ENCODE data around the gene CHST1. TPM values are rescaled to one million over a fixed set of nuclear protein-coding genes. Genes with fewer than 3 reads are reported as not detected.

CHST1 gene
- polyA plus RNA-seq, 2 of the 4 experiments (the other 2 are of a cell fraction), result 0.40 to 0.89 TPM

- TF ChIP-seq CBX2 (IDR thresholded peaks at IDR 0.05; ENCODE audit: borderline replicate concordance, low read depth), result no peak
- no peak for TF ChIP-seq RFX5 (IDR thresholded peaks at IDR 0.05)
Observed at GRCh38 chr11:45704635-45705034, 39.2 kb upstream of the CHST1 start (continued).

GRCh38 chr11:45704133-45704532, 38.7 kb upstream of the CHST1 start:
- no peak for DNase-seq (ENCODE audit: low read depth in 1 of 2, low spot score in 1 of 2)
- ChIA-PET POLR2A (interaction anchor here (0.5 kb wide), 1 partner anchor 202 kb away, joined by 3 read pairs; no protein-coding TSS in a partner anchor), CTCF (interaction anchor here (0.9 to 2.3 kb wide), 4 partner anchors 10 to 67 kb away, joined by 3 to 10 read pairs (median 5); no protein-coding TSS in a partner anchor)
- no peak for TF ChIP-seq ZSCAN20 (CRISPR knock-in tag; IDR thresholded peaks at IDR 0.05)
- TF ChIP-seq E2F6 (IDR thresholded peaks at IDR 0.05; ENCODE audit: borderline replicate concordance, low read depth), result no peak
- TF ChIP-seq HMGXB4 (CRISPR knock-in tag; IDR thresholded peaks at IDR 0.05; ENCODE audit: borderline replicate concordance), result no peak
- no peak for TF ChIP-seq HDAC2 (IDR thresholded peaks at IDR 0.05)
- TF ChIP-seq RFX5 (IDR thresholded peaks at IDR 0.05), result no peak
- Histone ChIP-seq H3K4me3 (no peak overlapping the region), H3K9me3 (no peaks in the 10 kb centered on the region), H3K27ac (no peak overlapping the region), H3K4me2 (no peak overlapping the region), H3K4me1 (no peaks in the 10 kb centered on the region)
- no peak for ATAC-seq
- WGBS (ENCODE audit: missing lambda C conversion rate), result 16% methylated on average over 4 of the region's 4 CpGs
- FAIRE-seq, result no peak

GRCh38 chr11:45702511-45702910, 37.1 kb upstream of the CHST1 start:
- ChIA-PET CTCF (interaction anchor here (0.9 to 2.7 kb wide), 3 partner anchors 12 to 331 kb away, joined by 4 to 10 read pairs (median 7); no protein-coding TSS in a partner anchor), POLR2A (no interaction called here)
- no peak overlapping the region for H3K4me2 ChIP-seq
- no peak for ATAC-seq
- WGBS (ENCODE audit: missing lambda C conversion rate), result 26% methylated on average over 4 of the region's 4 CpGs
- no peak for FAIRE-seq
- no peak for DNase-seq (ENCODE audit: low read depth in 1 of 2, low spot score in 1 of 2)
- no peak overlapping the region for H3K4me3 ChIP-seq
- H3K4me1 ChIP-seq, result no peaks in the 10 kb centered on the region
- H3K27ac ChIP-seq, result no peak overlapping the region
- no peak for TF ChIP-seq CBX8 (IDR thresholded peaks at IDR 0.05)
- no peaks in the 10 kb centered on the region for H3K9me3 ChIP-seq

- ATAC-seq, result no peak
- no peaks in the 10 kb centered on the region for H3K4me1 ChIP-seq
- CTCF ChIA-PET, result interaction anchor here (3.3 kb wide), 1 partner anchor 44 kb away, joined by 13 read pairs; no protein-coding TSS in a partner anchor
- no peak overlapping the region for H3K4me3 ChIP-seq
- no peak for FAIRE-seq
- TF ChIP-seq HOXB13 (CRISPR knock-in tag; IDR thresholded peaks at IDR 0.05; ENCODE audit: low read depth) (no peak), TP53 (CRISPR knock-in tag; IDR thresholded peaks at IDR 0.05) (no peak), MAFK (IDR thresholded peaks at IDR 0.05; ENCODE audit: partially characterized antibody) (no peak)
- no peak overlapping the region for H3K4me2 ChIP-seq
- H3K9me3 ChIP-seq, result no peaks in the 10 kb centered on the region
- no peak for DNase-seq (ENCODE audit: low read depth in 1 of 2, low spot score in 1 of 2)
- no peak overlapping the region for H3K27ac ChIP-seq
- POLR2A ChIA-PET, result no interaction called here
- 26% methylated on average over 8 of the region's 8 CpGs for WGBS (ENCODE audit: missing lambda C conversion rate)
Observed at GRCh38 chr11:45698777-45699497, 33.5 kb upstream of the CHST1 start.

GRCh38 chr11:45692808-45693453, 27.5 kb upstream of the CHST1 start:
- Histone ChIP-seq H3K4me3 (no peak overlapping the region), H3K9me3 (no peaks in the 10 kb centered on the region), H3K27ac (no peak overlapping the region), H3K4me2 (no peak overlapping the region), H3K4me1 (no peaks in the 10 kb centered on the region)
- WGBS (ENCODE audit: missing lambda C conversion rate), result 40% methylated on average over 10 of the region's 10 CpGs
- CTCF ChIA-PET, result interaction anchor here (1.0 to 1.6 kb wide), 4 partner anchors 10 to 322 kb away, joined by 3 to 6 read pairs (median 4); no protein-coding TSS in a partner anchor
- DNase-seq (ENCODE audit: low read depth in 1 of 2, low spot score in 1 of 2) (no peak), ATAC-seq (no peak), FAIRE-seq (no peak)
- TF ChIP-seq SREBF2 (IDR thresholded peaks at IDR 0.05) (no peak), BHLHE40 (IDR thresholded peaks at IDR 0.05; ENCODE audit: low read depth, low read length) (no peak), ZNF302 (CRISPR knock-in tag; IDR thresholded peaks at IDR 0.05) (no peak), TFCP2L1 (CRISPR knock-in tag; IDR thresholded peaks at IDR 0.05) (no peak), TP53 (CRISPR knock-in tag; IDR thresholded peaks at IDR 0.05) (no peak), HOXB5 (CRISPR knock-in tag; IDR thresholded peaks at IDR 0.05) (no peak), EP300 (IDR thresholded peaks at IDR 0.05) (no peak), KDM5A (IDR thresholded peaks at IDR 0.05) (no peak), FOSL2 (IDR thresholded peaks at IDR 0.05) (no peak), FOSL2 (CRISPR knock-in tag; IDR thresholded peaks at IDR 0.05) (no peak), MAFK (IDR thresholded peaks at IDR 0.05; ENCODE audit: partially characterized antibody) (no peak), RNF2 (IDR thresholded peaks at IDR 0.05; ENCODE audit: borderline replicate concordance, low read depth) (no peak), HDAC2 (IDR thresholded peaks at IDR 0.05) (no peak), CHD2 (IDR thresholded peaks at IDR 0.05; ENCODE audit: low read length, partially characterized antibody) (no peak), HOXA7 (CRISPR knock-in tag; IDR thresholded peaks at IDR 0.05) (no peak), JUN (IDR thresholded peaks at IDR 0.05) (no peak)
- POLR2A ChIA-PET, result no interaction called here
